ENCODE data around the gene LPCAT1.

- TF ChIP-seq RAD21 (IDR thresholded peaks at IDR 0.05; ENCODE audit: insufficient read depth, low read depth, low read length): no peak
- TF ChIP-seq MYC (IDR thresholded peaks at IDR 0.05; ENCODE audit: insufficient read depth, insufficient read length, insufficient replicate concordance, low read length, severe bottlenecking): no peak
- no peak for TF ChIP-seq EP300 (IDR thresholded peaks at IDR 0.05; ENCODE audit: borderline replicate concordance in 1 of 2, control insufficient read depth in 1 of 2, low read depth in 2 of 2, low read length in 2 of 2)
- TF ChIP-seq CTCF (IDR thresholded peaks at IDR 0.05 in 2 of 3, conservative IDR thresholded peaks at IDR 0.05 in 1 of 3; ENCODE audit: control insufficient read depth in 2 of 3, extremely low read depth in 1 of 3, insufficient read depth in 1 of 3, low read depth in 3 of 3, low read length in 3 of 3): no peak
- TF ChIP-seq CBFB (IDR thresholded peaks at IDR 0.05; ENCODE audit: low read depth): no peak
Measured at GRCh38 chr5:1502046-1502736, 21.6 kb downstream of the LPCAT1 start.
